Smooth muscle cell (in vitro differentiated cells): ENCODE data around the gene PLCXD3. TPM values are rescaled to one million over a fixed set of nuclear protein-coding genes. Genes with fewer than 3 reads are reported as not detected.

Experiments
- DNase-seq: peaks from one replicate; lab custom pipeline; 2025; ENCODE audit not compliant: unreplicated experiment; lab: John Stamatoyannopoulos, UW
- H2AFZ ChIP-seq: fragments of 200-600 bp; sonication (generic); 2 replicates; pipeline ENCODE4 v1.6.0; 2016; ENCODE audit warnings: antibody characterized with exemption, low read depth, mild to moderate bottlenecking
- H3F3A ChIP-seq: fragments of 200-600 bp; sonication (generic); 2 replicates; pipeline ENCODE4 v1.6.0; 2017; ENCODE audit warnings: antibody characterized with exemption, low read depth
- H3K27ac ChIP-seq: fragments of 200-600 bp; sonication (generic); 2 replicates; pipeline ENCODE4 v1.5.1; 2016; ENCODE audit warnings: low read depth, mild to moderate bottlenecking
- H3K27me3 ChIP-seq: fragments of 200-600 bp; sonication (generic); 2 replicates; pipeline ENCODE4 v1.6.1; 2016; ENCODE audit warnings: low read depth, mild to moderate bottlenecking
- H3K36me3 ChIP-seq: fragments of 200-600 bp; sonication (generic); 2 replicates; pipeline ENCODE4 v1.5.1; 2016; ENCODE audit warnings: low read depth
- H3K4me1 ChIP-seq: fragments of 200-600 bp; sonication (generic); 2 replicates; pipeline ENCODE4 v1.5.1; 2016; ENCODE audit warnings: low read depth
- H3K4me2 ChIP-seq: fragments of 200-600 bp; sonication (generic); 2 replicates; pipeline ENCODE4 v1.6.0; 2016; ENCODE audit warnings: mild to moderate bottlenecking
- H3K4me3 ChIP-seq: fragments of 200-600 bp; sonication (generic); 2 replicates; pipeline ENCODE4 v1.5.1; 2016; ENCODE audit warnings: mild to moderate bottlenecking
- H3K79me2 ChIP-seq: fragments of 200-600 bp; sonication (generic); 2 replicates; pipeline ENCODE4 v1.6.0; 2016; ENCODE audit warnings: low read depth, mild to moderate bottlenecking
- H3K9ac ChIP-seq: fragments of 200-600 bp; sonication (generic); 2 replicates; pipeline ENCODE4 v1.6.0; 2016; ENCODE audit warnings: low read depth
- H3K9me3 ChIP-seq: fragments of 200-600 bp; sonication (generic); replicated peaks from 2 replicates; pipeline ENCODE4 v1.5.1; 2016; ENCODE audit warnings: low read depth
- H4K20me1 ChIP-seq: fragments of 200-600 bp; sonication (generic); 2 replicates; pipeline ENCODE4 v1.6.0; 2016; ENCODE audit warnings: low read depth
- WGBS: methylation state at CpG from one replicate; pipeline ENCODE4 v1.1.7; 2016; ENCODE audit warnings: low lambda C conversion rate; 5-methylcytosine and 5-hydroxymethylcytosine counted together
- polyA plus RNA-seq: library from polyadenylated mRNA; unstranded; fragments of >200 nt; fragmentation: Nextera tagmentation; extraction: Ambion mirVana; gene quantifications from 2 replicates; pipeline ENCODE4 v1.2.1, GENCODE V29; 2016
- total RNA-seq: library from RNA; depleted of rRNA; stranded (reverse); fragments of >200 nt; gene quantifications from 2 replicates; pipeline ENCODE4 v1.2.3, GENCODE V29; 2014
- TF ChIP-seq, protein P1 (sequence below): fragments of 200-600 bp; sonication (generic); IDR thresholded peaks from 2 replicates; pipeline ENCODE4 v1.5.1; 2017; ENCODE audit warnings: borderline replicate concordance, mild to moderate bottlenecking, antibody characterized with exemption; ENCODE audit not compliant: insufficient read depth, poor library complexity, severe bottlenecking

PLCXD3 gene
- total and polyA plus RNA-seq, 2 experiments from 2014 or later, result 0.09 TPM; not detected in 1

DNA sequence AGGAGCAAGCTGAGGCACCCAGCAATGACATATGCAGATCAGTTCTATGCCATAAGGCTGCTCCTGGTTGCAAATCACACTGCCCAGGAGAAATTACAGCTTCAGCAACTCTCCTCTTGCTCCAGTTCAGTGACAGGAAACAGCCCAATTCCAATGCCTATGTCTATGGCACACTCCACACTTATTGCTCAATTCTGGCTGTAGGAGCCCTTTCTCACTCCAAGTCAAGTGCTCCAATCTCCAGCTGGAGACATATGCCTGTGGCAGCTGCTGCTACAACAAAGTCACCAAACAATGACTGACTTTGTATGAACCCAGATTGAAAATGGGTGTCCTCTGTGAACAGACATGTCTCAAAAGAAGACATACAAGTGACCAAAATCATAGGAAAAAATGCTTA lies 31.8 kb upstream of the PLCXD3 start:
- no peak for DNase-seq
- Histone ChIP-seq H3K4me3 (no peak overlapping the region), H3F3A (no peaks in the 10 kb centered on the region), H3K9me3 (no peaks in the 10 kb centered on the region), H3K4me2 (no peak overlapping the region), H3K4me1 (no peaks in the 10 kb centered on the region), H2AFZ (no peak overlapping the region), H4K20me1 (no peaks in the 10 kb centered on the region), H3K9ac (no peak overlapping the region), H3K79me2 (no peaks in the 10 kb centered on the region), H3K27ac (no peak overlapping the region), H3K27me3 (no peaks in the 10 kb centered on the region), H3K36me3 (no peaks in the 10 kb centered on the region)
- TF ChIP-seq, protein P1, sequence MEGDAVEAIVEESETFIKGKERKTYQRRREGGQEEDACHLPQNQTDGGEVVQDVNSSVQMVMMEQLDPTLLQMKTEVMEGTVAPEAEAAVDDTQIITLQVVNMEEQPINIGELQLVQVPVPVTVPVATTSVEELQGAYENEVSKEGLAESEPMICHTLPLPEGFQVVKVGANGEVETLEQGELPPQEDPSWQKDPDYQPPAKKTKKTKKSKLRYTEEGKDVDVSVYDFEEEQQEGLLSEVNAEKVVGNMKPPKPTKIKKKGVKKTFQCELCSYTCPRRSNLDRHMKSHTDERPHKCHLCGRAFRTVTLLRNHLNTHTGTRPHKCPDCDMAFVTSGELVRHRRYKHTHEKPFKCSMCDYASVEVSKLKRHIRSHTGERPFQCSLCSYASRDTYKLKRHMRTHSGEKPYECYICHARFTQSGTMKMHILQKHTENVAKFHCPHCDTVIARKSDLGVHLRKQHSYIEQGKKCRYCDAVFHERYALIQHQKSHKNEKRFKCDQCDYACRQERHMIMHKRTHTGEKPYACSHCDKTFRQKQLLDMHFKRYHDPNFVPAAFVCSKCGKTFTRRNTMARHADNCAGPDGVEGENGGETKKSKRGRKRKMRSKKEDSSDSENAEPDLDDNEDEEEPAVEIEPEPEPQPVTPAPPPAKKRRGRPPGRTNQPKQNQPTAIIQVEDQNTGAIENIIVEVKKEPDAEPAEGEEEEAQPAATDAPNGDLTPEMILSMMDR, result no peak

DNA sequence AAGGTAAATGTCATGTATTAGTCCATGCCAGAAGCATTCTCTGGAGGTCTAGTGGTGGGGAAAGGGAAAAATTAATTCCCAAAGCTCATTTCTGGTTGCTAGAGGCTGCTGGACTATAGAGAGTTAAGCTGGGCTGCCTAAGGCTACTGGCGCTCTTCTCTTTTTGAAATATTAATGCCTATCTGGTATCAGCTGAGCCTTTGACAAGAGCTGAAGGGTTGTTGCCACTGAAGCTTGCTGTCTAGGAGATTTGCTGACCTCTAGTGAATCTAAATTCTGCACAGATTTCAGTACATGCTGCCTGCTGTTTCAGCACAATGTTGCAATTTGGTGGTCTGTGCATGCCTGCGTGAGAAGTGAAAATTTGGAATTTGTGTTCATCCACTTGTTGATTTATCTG lies 29.1 kb upstream of the PLCXD3 start:
- Histone ChIP-seq H3K9me3 (no peaks in the 10 kb centered on the region), H4K20me1 (no peaks in the 10 kb centered on the region), H3K4me1 (no peaks in the 10 kb centered on the region), H3K27ac (no peak overlapping the region), H3K79me2 (no peaks in the 10 kb centered on the region), H3K27me3 (no peaks in the 10 kb centered on the region), H3K9ac (no peak overlapping the region), H3K4me2 (no peak overlapping the region), H3K4me3 (no peak overlapping the region), H3K36me3 (no peaks in the 10 kb centered on the region), H3F3A (no peaks in the 10 kb centered on the region), H2AFZ (no peak overlapping the region)
- DNase-seq, result no peak
- 100% methylated on average over 2 of the region's 2 CpGs for WGBS
- TF ChIP-seq, protein P1, result no peak

DNA sequence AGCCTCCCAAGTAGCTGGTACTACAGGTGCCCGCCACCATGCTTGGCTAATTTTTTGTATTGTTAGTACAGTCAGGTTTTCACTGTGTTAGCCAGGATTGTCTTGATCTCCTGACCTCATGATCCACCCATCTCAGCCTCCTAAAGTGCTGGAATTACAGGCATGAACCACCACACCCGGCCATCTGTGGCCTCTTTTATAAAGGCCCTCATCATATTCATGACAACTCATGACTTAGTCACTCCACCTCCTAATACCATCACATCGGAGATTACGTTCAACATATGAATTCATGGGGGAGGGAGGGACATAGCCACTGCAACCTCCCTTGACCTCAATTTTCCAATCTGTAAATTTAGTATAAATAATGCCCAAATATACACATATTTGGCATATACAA lies 27.2 kb upstream of the PLCXD3 start:
- Histone ChIP-seq H3K9me3 (no peaks in the 10 kb centered on the region), H3K36me3 (no peaks in the 10 kb centered on the region), H3K27ac (no peak overlapping the region), H3F3A (no peaks in the 10 kb centered on the region), H2AFZ (no peak overlapping the region), H4K20me1 (no peaks in the 10 kb centered on the region), H3K4me1 (no peaks in the 10 kb centered on the region), H3K9ac (no peak overlapping the region), H3K4me3 (no peak overlapping the region), H3K4me2 (no peak overlapping the region), H3K27me3 (no peaks in the 10 kb centered on the region), H3K79me2 (no peaks in the 10 kb centered on the region)
- 94% methylated on average over 4 of the region's 4 CpGs for WGBS
- no peak for DNase-seq
- TF ChIP-seq, protein P1, result no peak

DNA sequence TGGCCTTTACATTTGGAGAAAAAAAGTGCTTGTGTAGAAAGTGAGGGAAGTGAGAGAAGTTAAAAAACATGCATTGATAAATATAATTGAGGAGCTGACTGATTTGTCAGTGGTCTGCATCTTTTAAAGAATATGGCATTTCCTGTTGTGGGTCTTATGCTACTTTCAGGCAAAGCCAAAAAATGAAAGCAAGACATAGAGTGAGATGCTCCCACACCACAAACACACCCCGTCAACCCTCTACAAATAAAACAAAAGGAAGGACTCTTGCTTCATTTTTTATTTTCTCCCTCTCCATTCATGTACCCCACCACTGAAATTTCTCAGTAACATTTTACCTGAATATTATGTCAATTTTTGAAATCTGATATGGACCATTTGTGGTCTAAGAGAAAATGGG lies 22.1 kb upstream of the PLCXD3 start:
- no peaks in the 10 kb centered on the region for H3K4me1 ChIP-seq
- H3K27ac ChIP-seq, result no peak overlapping the region
- H3K9ac ChIP-seq, result no peak overlapping the region
- no peak overlapping the region for H2AFZ ChIP-seq
- H3K27me3 ChIP-seq, result no peaks in the 10 kb centered on the region
- H3K9me3 ChIP-seq, result no peaks in the 10 kb centered on the region
- DNase-seq, result no peak
- H3K36me3 ChIP-seq, result no peaks in the 10 kb centered on the region
- no peak overlapping the region for H3K4me2 ChIP-seq
- no peak overlapping the region for H3K4me3 ChIP-seq
- H4K20me1 ChIP-seq, result no peaks in the 10 kb centered on the region
- WGBS, result 79% methylated on average over 1 of the region's 1 CpG
- H3F3A ChIP-seq, result no peaks in the 10 kb centered on the region
- TF ChIP-seq, protein P1, result no peak
- no peaks in the 10 kb centered on the region for H3K79me2 ChIP-seq
